Activated T-helper 1 cell treated with anti-CD3 and anti-CD28 coated beads, Interleukin-2, amount 50 U/mL, for 16 hours (primary cell): ENCODE results near the gene GLRA3.
"Not testable (repeated sequence)": the region's sequence is repeated elsewhere in the genome, so short reads cannot be mapped to it uniquely, and the experiment has no call there.

Experiments
- DNase-seq, 2 donors: peaks; one replicate each; pipeline ENCODE4 v3.0.0-alpha.2; 2020; ENCODE audit warnings: low read depth in 1 of 2, low spot score in 1 of 2

Gene GLRA3

DNA sequence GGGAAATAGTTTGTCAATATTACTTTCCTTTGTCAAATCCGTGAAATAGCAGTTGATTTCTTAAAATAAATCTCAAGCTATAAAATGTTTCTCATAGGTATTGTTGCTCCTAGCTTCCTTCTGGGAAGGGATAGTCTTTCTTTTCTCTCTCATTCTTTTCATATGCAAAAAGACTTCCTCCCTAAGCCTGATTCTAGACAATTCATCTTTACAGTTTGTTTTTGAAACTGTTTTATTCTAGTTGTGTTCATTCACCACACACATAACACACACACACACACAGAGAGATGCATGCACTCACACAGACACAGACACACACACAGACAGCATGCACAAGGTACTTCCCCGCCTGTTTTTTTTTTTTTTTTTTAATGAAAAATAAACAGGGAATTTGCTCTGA is 18.2 kb downstream of the GLRA3 start:
- no peak for DNase-seq

DNA sequence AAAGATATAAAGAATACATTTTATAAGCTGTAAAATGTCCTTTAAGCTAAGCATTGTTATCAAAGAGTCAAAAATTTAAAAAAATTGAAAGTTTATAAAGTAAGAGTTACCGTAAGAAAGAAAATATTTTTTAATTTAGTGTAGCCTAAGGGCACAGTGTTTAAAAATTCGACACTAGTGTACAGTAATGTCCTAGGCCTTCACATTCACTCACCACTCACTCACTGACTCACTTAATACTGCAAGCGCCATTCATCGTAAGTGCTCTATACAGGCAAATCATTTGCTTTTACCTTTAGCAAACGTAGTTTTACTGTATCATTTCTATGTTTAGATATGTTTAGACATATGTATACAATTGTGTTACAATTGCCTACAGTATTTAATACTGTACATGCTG is 20.2 kb downstream of the GLRA3 start:
- no peak for DNase-seq

DNA sequence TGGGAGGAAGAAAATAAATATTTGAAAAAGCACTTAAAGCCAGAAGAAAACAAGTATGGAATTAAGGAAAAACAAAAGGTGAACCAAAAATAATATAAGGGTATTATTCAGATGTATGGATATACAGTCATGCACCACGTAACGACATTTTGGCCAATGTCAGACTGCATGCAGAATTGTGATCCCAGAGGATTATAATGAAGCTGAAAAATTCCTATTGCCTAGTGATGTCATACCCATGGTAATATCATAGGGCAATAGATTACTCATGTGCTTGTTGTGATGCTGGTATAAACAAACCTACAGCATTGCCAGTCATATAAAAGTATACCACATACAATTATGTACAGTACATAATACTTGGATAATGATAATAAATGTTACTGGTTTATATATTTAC is 20.9 kb downstream of the GLRA3 start:
- DNase-seq: no peak

DNA sequence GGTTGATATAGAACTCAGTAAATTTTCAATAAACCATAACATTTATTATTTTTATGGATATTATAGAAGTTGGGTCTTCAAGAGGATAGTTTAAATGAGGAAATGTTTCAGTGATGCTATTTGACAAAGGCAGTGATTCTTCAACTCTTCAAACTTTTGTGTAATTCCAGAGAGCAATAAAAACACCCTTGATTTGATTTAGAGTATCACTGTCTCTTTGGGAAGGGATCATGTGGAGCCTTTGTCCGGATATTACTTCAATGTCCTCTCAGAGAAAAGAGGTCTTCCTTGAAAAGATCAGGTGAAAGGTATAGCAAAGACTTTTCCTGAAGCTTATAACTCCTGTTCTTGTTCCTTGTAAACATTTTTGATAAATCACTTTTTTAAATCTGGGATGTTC is 23.3 kb downstream of the GLRA3 start:
- DNase-seq: no peak

DNA sequence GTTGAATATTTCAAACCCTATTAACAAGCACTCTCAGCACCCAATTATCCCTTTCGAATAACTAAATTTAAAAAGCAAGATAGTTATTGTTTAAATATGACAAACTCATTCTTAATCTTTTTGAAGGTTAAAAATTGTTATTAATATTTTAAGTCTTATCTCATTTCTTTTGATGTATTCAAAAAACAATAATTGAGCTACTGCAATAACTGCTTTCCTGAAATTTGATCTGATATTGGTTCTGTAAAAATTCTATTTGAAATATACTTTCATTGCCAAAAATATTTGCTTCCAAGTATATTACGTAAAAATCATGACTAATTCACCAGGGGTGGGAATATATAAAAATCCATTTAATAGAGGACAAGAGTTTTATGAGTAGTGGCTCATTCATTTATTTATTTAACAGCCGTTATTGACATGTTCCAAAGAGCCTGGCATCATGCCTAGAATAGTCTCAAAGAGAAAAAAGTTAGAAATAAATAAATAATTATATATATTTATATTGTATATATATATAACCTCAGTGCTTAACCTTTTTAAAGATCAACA is 34.4 kb downstream of the GLRA3 start:
- no peak for DNase-seq

DNA sequence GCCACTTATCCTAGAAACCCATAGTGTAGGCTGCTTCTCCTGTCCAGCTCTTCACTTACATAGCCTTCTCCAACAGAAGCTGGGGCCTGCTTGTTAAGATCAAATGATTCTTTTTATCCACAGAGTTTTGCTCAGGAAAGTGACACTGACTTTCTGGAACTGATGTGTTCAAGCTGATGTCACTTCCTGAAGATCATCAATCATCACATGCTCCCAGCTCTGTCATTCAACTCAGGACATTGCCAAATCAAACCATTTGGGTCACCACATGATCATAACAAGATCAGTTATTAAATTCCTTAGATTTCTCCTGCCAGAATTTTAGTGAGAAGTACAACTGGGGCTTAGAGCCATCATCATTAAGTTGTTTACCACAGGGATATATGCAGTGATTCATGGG is 39.4 kb downstream of the GLRA3 start:
- DNase-seq: no peak

DNA sequence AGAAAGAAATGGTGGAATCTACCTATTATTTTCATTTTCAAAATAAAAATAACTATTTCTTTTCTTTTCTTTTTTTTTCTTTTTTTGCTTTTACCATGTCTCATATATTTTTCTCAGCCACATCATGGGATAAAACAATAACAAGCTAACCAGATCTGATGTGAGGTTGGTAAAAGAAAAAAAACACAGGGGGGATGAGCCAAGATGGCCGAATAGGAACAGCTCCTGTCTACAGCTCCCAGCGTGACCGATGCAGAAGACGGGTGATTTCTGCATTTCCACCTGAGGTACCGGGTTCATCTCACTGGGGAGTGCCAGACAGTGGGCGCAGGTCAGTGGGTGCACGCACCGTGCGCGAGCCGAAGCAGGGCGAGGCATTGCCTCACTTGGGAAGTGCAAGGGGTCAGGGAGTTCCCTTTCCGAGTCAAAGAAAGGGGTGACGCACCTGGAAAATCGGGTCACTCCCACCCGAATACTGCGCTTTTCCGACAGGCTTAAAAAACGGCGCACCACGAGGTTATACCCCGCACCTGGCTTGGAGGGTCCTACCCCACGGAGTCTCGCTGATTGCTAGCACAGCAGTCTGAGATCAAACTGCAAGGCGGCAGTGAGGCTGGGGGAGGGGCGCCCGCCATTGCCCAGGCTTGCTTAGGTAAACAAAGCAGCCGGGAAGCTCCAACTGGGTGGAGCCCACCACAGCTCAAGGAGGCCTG is 50.6 kb downstream of the GLRA3 start:
- not testable (repeated sequence) for DNase-seq

DNA sequence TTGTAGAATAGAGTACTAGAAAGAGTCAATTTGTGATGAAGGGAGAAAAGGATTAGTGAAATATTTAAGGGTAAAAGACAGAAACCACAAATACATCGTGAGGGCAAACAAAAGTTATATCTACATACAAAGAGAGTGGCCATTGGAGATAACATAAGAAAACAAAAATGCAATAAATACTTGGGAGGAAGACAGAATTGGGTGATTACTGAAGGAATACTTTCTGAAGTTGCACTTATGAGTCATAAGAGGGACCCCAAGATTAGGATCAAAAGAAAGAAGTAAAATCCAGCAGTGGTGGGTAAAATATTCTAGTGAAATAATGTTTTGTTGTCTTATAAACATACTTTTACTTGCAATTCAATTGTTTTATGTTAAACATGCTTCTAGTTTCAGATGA is 53.7 kb downstream of the GLRA3 start:
- DNase-seq: no peak

DNA sequence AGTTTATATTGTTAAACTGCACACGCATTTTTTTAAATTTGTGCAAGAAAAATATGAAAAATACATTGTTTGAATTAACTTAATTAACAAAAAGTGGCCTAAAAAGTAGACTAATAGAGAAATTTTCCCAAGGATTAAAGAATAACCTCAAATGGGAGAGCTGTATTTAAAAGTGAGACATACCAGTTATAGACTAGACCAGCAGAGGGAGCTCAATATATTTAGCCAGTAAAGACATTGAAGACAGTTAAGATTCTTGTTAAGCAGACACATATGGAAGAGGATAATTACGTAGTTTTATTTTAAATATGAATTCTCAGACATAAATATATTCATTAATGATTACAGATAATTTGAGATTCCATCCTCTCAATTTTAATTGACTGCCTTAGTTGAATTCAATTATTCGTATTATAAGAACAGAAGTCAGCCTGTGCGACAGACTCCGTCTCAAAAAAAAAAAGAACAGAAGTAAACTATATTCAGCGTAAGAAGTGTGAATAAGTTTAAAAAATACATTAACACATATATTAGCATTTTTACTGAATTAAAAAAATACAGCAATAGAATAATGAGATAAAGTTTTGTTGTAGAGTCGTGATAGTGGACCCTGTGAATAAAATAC is 64.8 kb downstream of the GLRA3 start:
- no peak for DNase-seq

DNA sequence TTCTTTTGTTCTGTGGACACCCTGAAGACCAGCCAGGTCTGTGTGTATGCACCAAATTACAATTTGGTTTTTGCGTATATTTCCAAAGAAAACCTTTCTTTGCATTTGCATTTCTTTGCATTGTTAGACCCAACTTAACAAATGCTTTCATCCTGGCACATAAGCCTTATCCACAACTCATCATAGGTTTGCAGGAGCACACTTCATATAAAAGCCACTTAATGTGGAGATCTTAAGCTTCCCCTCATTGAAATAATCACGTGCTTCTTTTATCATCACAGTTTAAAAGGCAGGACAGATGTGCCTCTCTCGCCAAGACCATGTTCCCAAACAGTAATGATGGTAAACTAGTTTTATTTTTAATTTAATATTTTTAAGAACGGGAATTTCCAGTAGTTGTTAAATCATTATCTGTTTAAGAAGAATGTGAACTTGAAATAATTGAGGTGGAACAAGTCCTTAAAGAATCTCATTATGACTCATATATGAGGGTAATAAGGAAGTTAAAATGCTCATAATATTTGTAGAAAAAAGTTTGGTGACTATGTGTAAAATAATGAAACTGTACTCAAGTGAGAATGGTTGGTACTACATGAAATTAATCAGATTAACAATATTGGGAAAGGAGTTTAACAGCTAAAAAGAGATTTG is 65.5 kb downstream of the GLRA3 start:
- DNase-seq: no peak

DNA sequence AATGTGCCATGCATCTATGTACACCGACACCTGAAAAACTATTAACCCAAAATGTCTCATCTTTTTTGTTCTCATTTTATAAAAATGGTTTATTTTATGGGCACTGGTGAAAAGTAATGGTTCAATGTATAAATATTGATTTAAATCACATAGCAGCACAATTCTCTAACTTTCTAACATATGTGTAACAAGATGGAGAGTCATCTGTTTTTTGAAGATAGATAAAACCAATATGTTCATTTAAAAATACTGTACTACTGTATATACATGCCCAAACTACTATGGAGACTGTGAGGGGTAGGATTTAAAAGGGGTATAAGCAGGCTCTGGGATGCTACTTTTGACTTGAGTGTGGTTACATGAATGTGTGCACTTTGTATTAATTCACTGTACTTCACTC is 67.6 kb downstream of the GLRA3 start:
- DNase-seq: no peak

DNA sequence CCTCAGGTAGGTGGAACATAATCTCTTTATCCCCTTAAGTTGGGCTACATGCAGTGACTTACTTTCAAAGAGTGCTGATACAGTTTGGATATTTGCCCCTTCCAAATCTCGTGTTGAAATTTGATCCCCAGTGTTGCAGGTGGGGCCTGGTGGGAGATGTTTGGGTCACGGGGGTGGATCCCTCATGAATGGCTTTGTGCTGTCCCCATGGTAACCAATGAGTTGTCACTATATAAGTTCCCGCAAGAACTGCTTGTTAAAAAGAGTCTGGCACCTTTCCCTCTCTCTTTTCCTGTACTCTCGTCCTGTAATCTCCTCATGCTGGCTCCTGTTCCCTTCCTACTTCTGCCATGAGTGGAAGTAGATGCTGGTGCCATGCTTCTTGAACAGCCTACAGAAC is 71.3 kb downstream of the GLRA3 start:
- DNase-seq: no peak

DNA sequence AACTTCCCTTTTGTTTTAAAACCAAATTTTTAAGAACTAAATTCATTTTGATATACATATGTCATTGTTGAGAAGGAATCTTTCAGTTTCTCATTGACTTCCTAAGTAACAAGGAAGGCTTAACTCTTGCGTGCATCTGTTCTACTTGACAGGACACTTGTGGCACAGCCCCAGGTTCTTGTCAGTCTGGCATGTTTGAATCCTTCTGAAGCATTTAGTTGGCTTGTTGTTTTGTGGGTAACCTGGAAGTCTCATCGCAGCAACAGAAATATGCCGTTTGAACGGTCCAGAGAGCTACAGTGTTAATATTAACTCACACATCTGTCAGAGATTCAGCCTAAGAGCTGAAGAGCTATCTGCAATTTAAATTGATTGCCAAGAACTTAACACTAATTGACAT is 76.0 kb downstream of the GLRA3 start:
- DNase-seq: no peak

DNA sequence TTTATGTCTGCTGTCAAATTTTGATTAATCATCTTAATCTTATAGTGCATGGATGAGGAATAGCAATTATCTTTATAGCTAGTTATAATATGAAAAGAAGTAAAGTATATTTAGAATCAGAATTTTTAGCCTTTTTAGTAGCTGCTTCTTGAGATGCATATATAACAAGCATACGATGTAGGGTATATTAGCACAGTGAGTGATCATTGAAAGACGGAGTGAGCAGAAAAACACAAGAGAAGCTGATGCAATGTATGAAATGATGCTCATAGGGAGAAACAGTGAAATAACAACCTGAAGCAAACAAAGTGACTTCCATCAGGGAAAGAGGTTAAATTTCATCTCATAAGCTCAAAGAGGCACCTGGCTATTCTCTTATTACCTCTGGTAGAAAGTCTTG is 77.0 kb downstream of the GLRA3 start:
- DNase-seq: no peak

DNA sequence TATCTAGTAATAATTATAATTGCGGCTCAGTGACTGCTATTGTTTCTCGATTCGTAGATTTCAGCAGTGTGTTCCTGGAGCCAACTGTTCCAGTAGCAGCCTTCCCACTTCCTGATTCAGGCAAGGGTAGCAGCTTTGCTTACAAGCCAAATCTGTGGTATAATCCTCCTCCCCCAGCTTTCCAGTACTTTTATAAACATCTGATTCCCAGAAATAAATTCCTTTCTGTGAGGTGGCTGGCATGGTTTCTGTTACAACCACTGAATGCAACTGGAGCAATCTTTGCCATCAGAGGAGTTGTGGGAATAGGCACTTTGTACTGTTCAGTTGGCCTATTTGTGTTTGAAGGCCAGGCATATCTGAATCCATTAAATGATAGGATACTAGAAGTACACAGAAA is 80.0 kb downstream of the GLRA3 start:
- no peak for DNase-seq

DNA sequence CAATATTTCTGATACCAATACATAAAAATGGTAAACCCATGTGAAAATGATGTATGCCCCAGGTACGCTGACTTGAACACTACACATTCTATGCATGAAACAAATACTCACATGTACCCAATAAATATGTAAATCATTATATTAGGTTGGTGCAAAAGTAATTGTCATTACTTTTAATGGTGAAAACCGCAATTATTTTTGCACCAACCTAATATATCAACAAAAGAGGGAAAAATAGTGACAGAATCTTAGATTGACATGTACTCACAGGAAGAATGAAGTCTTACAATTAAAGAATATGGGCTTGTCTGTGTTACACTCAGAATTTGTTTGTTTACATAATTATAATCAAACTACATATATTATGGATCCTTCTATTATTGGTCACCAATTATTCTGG is 82.3 kb downstream of the GLRA3 start:
- no peak for DNase-seq

DNA sequence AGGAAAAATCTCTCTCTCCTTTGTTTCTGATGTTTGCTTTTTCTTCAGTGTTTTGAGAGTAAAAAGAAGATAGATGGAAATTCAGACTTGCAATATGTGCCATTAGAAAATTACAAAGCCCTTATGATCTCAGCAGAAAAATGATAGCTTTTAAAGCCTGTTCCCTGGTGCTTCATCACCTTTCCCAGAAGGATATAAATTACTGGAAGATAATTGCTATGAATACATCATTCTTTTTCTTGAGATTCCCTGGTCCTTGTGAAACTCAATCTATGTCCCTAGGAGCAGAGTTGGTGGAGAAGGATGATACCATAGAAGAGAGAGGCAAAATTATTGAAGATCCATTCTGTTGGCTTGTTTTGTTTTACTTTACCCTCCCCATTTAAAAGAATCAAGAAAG is 86.5 kb downstream of the GLRA3 start:
- DNase-seq: no peak

DNA sequence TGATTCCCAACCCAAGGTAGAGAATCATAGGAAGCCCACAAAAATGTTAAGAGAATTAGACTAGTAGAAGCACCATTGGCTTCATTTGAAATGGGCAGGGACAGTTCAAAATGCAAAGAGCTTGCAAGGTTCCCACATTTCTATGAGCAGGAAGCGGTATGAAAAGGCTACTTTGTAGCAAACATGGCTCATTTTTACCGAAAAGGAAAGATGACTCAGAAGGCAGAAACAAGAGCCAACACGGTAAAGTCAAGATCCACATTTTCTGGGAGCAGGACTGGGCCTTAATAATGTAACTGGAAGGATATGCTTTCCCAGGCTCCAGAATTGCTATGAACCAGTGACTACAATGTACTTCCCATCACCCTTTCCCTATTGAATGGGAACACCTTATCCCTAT is 89.5 kb downstream of the GLRA3 start:
- DNase-seq: no peak

DNA sequence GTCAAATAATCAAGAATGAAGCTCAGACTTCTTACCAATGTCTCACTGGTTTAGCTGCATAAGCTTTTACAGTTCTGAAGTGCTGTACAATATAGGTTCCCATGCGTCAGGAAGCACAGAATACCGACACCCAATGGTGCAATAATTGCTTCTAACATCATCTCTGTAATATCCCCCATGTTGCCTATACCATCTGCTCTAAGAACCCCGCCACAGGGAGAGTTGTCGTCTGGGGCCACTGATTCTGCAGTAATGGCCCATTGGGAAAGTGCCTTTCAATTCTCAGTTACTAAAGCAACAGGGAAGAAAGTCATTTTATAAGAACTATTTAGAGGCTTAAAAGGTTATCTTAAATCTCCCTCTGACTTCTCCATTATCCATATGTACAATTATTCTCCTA is 94.9 kb downstream of the GLRA3 start:
- no peak for DNase-seq

DNA sequence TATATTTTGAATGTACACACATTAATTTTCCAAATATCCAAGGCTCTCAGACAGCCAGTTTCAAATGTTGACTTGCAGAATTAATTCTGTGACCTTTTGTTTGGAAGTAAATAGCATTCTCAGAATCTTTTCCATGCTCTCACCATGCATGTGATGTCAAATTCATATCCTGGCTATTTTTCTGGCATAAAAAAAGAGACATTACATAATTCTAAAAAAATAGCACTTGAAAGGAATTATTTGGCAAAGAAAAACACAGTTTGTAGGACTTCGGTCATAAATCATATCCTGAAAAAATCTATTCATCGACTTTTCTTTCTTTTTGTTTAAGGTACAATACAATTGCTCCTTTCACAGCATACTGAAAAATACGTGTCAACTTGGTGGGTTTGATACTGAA is 111.2 kb downstream of the GLRA3 start:
- no peak for DNase-seq

DNA sequence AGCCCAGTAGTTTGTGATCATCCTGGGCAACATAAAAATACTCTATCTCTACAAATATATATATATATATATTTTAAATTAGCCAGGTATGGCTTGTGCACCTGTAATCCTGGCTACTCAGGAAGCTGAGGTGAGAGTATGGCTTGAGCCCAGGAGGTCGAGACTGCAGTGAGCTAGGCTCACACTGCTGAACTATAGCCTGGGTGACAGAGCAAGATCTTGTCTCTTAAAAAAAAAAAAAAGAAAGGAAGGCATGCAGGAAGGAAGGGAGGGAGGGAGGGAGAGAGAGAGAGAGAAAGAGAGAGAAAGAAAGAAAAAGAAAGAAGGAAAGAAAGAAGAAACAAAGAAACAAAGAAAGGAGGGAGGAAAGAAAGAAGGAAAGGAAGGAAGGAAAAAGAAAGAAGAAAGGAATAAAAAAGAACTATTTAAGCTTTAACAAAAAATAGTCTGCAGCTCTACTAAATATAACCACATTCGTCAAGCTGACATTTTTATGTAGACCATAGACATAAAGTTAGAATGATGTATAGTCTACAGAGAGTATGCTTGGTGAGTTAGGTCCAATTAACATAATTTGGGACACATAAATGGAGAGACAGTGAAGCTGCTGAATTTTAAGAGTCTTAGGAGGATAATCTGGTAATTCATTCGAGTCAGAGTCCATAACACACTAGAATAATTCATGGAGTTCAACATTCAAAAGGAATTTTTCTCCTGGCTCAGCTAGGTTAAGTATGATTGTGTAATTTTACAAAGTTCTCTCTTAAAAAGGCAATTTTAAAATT is 111.9 kb downstream of the GLRA3 start:
- DNase-seq: no peak
